ENCODE measurements around the gene PSRC1.

DNA sequence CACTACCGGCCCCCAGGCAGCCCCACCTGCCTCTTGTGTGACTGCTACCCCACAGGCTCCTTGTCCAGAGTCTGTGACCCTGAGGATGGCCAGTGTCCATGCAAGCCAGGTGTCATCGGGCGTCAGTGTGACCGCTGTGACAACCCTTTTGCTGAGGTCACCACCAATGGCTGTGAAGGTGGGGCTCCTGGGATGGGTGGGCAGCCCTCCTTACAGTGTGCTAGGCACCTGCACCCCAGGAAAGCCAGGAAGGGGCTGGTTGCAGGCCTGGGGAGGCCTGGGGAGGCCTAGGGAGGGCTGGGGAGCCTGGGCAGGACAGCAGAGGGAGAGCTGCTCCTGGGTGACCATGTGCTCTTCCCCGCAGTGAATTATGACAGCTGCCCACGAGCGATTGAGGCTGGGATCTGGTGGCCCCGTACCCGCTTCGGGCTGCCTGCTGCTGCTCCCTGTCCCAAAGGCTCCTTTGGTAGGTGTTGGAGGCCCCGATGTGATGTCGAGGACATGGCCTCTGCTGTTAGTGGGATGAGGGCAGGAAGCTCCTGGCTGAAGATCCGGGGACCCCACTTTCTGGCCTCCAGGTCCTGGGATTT is 17.1 kb downstream of the PSRC1 start:
- TF ChIP-seq, protein P1, sequence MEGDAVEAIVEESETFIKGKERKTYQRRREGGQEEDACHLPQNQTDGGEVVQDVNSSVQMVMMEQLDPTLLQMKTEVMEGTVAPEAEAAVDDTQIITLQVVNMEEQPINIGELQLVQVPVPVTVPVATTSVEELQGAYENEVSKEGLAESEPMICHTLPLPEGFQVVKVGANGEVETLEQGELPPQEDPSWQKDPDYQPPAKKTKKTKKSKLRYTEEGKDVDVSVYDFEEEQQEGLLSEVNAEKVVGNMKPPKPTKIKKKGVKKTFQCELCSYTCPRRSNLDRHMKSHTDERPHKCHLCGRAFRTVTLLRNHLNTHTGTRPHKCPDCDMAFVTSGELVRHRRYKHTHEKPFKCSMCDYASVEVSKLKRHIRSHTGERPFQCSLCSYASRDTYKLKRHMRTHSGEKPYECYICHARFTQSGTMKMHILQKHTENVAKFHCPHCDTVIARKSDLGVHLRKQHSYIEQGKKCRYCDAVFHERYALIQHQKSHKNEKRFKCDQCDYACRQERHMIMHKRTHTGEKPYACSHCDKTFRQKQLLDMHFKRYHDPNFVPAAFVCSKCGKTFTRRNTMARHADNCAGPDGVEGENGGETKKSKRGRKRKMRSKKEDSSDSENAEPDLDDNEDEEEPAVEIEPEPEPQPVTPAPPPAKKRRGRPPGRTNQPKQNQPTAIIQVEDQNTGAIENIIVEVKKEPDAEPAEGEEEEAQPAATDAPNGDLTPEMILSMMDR (IDR thresholded peaks at IDR 0.05; ENCODE audit: insufficient read depth, low read length, poor library complexity, severe bottlenecking) = no peak
- no peak for TF ChIP-seq EZH2phosphoT487 (conservative IDR thresholded peaks at IDR 0.05; ENCODE audit: low read length)
